ENCODE measurements around the gene MUC5AC.
"Not testable (repeated sequence)": the region's sequence is repeated elsewhere in the genome, so short reads cannot be mapped to it uniquely, and the experiment has no call there.

Gene MUC5AC

DNA sequence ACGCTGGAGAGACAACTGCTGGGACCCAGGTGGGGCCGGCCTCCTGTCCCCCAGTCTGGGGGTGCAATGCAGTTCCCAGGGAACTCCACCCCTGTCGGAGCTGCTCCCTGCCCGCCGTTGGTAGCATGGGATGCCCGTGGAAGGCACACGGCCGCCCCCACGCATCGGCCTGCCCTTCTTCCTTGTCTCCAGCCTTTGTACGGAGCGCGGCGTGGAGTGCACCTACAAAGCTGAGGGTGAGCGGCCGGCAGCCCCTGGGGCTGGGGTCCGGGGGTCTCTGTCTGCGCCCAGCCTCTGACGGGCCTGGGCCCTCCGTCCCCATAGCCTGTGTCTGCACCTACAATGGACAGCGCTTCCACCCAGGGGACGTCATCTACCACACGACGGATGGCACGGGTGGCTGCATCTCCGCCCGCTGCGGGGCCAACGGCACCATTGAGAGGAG, 23.2 kb downstream of the MUC5AC start:
- H3K4me3 ChIP-seq (ENCODE audit: low read depth, low read length): no peak overlapping the region
- TF ChIP-seq CTCF (IDR thresholded peaks at IDR 0.05; ENCODE audit: insufficient read depth, low read depth, low read length, missing control alignments): no peak
- DNase-seq (ENCODE audit: low read depth): no peak

- no peak for DNase-seq (ENCODE audit: low read depth)
- no peak overlapping the region for H3K4me3 ChIP-seq (ENCODE audit: low read depth, low read length)
- no peak for TF ChIP-seq CTCF (IDR thresholded peaks at IDR 0.05; ENCODE audit: insufficient read depth, low read depth, low read length, missing control alignments)
Measured at GRCh38 chr11:1181420-1181819, 23.7 kb downstream of the MUC5AC start.

DNA sequence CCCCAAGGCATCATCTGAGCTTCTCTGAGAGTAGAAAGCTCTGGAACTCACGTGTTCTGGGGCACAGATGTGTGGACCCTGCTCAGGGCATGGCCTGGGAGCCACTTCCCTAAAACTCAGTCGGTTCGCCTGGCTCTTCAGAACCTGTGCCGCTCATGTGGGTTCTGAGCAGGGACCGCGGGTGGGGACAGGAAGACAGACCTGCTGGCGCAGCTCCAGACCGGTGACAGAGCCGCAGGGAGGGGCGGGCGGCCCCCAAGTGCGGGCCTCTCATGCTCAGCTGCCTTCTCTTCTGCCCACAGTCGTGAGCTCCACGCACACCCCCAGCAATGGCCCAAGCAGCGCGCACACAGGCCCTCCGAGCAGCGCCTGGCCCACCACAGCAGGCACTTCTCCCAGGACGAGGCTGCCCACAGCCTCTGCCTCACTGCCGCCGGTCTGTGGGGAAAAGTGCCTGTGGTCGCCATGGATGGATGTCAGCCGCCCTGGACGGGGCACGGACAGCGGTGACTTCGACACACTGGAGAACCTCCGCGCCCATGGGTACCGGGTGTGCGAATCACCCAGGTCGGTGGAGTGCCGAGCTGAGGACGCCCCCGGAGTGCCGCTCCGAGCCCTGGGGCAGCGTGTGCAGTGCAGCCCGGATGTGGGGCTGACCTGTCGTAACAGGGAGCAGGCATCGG, 24.2 kb downstream of the MUC5AC start:
- DNase-seq (ENCODE audit: low read depth): no peak
- no peak overlapping the region for H3K4me3 ChIP-seq (ENCODE audit: low read depth, low read length)
- no peak for TF ChIP-seq CTCF (IDR thresholded peaks at IDR 0.05; ENCODE audit: insufficient read depth, low read depth, low read length, missing control alignments)

GRCh38 chr11:1184139-1184538, 26.4 kb downstream of the MUC5AC start:
- not testable (repeated sequence) for H3K4me3 ChIP-seq (ENCODE audit: low read depth, low read length); DNase-seq (ENCODE audit: low read depth)

DNA sequence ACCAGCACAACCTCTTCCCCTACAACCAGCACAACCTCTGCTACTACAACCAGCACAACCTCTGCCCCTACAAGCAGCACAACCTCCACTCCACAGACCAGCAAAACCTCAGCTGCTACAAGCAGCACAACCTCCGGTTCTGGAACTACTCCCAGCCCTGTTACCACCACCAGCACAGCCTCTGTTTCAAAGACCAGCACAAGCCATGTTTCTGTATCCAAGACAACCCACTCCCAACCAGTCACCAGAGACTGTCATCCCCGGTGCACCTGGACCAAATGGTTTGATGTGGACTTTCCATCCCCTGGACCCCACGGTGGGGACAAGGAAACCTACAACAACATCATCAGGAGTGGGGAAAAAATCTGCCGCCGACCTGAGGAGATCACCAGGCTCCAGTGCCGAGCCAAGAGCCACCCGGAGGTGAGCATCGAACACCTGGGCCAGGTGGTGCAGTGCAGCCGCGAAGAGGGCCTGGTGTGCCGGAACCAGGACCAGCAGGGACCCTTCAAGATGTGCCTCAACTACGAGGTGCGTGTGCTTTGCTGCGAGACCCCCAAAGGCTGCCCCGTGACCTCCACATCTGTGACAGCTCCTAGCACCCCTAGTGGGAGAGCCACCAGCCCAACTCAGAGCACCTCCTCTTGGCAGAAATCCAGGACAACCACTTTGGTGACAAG, 30.8 kb downstream of the MUC5AC start:
- not testable (repeated sequence) for DNase-seq (ENCODE audit: low read depth); H3K4me3 ChIP-seq (ENCODE audit: low read depth, low read length)

- not testable (repeated sequence) for H3K4me3 ChIP-seq (ENCODE audit: low read depth, low read length); DNase-seq (ENCODE audit: low read depth)
Measured at GRCh38 chr11:1189816-1190215, 32.1 kb downstream of the MUC5AC start.

- DNase-seq (ENCODE audit: low read depth); H3K4me3 ChIP-seq (ENCODE audit: low read depth, low read length): not testable (repeated sequence)
Measured at GRCh38 chr11:1191786-1192470, 34.2 kb downstream of the MUC5AC start.

- TF ChIP-seq CTCF (IDR thresholded peaks at IDR 0.05; ENCODE audit: insufficient read depth, low read depth, low read length, missing control alignments): no peak
- DNase-seq (ENCODE audit: low read depth): no peak
- H3K4me3 ChIP-seq (ENCODE audit: low read depth, low read length): no peak overlapping the region
Measured at GRCh38 chr11:1192741-1193325, 35.1 kb downstream of the MUC5AC start.

All from GM12865 (cell line).